K562 (cell line): ENCODE results near the gene TRAF5.

Experiments used
- BCL6 ChIP-seq: fragments of 250-450 bp; sonication (Bioruptor Pico); IDR thresholded peaks from 2 replicates; pipeline ENCODE4 v1.4.0; 2020
- JUNB ChIP-seq: fragments of 450-650 bp; formaldehyde crosslinking; conservative IDR thresholded peaks from 2 replicates; pipeline ENCODE4 v1.4.0; 2020; ENCODE audit warnings: mild to moderate bottlenecking
- PTRF ChIP-seq: fragments of 450-650 bp; IDR thresholded peaks from 2 replicates; pipeline ENCODE4 v1.6.1; 2016; ENCODE audit warnings: mild to moderate bottlenecking, missing genetic modification characterization, missing compliant biosample characterization
- TEAD1 ChIP-seq, 2 experiments: fragments of 450-650 bp in 1 of 2; sonication (generic) in 1 of 2; formaldehyde crosslinking; IDR thresholded peaks; 2 replicates each; pipeline versions ENCODE4 v1.4.0 to v1.8.0; 2020 to 2022; ENCODE audit warnings: mild to moderate bottlenecking in 2 of 2, missing genetic modification reagents in 1 of 2

DNA sequence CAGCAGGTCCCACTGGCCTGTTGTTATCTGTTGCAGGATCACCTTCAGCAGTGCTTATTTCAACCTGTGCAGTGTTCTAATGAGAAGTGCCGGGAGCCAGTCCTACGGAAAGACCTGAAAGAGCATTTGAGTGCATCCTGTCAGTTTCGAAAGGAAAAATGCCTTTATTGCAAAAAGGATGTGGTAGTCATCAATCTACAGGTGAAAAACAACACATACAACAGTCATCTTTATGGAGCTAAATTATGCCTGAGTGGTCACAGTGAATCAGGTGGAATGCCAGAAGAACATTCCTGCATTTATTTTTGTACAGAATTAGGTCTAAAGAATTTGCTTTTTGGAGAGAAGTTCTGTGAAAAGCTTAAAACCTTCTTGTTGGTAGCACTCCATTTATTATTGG lies 33.2 kb downstream of the TRAF5 start:
- no peak for TF ChIP-seq TEAD1 (CRISPR knock-in tag; IDR thresholded peaks at IDR 0.05)
- TF ChIP-seq BCL6 (CRISPR knock-in tag), result no peak
- no peak for TF ChIP-seq JUNB
- no peak for TF ChIP-seq PTRF
